NCI-H187 treated with DMSO at 0.1 percent for 48 hours (cell line): Measurements from ENCODE around the gene SP2.
"Not testable (repeated sequence)": the region's sequence is repeated elsewhere in the genome, so short reads cannot be mapped to it uniquely, and the experiment has no call there.

Experiments
- DNase-seq: peaks from one replicate; lab custom pipeline; 2025; lab: John Stamatoyannopoulos, UW

SP2 gene

GRCh38 chr17:47891545-47892088 lies 4.4 kb upstream of the SP2 start:
- DNase-seq, result no peak

- no peak for DNase-seq
Measured at GRCh38 chr17:47894498-47895346, 1.3 kb upstream of the SP2 start.

GRCh38 chr17:47895347-47895855 lies 635 bp upstream of the SP2 start:
- no peak for DNase-seq

- DNase-seq, result no peak
Measured at GRCh38 chr17:47896672-47897490, 845 bp downstream of the SP2 start.

- no peak for DNase-seq
Measured at GRCh38 chr17:47897561-47897960, 1.5 kb downstream of the SP2 start.

GRCh38 chr17:47898241-47898640 lies 2.2 kb downstream of the SP2 start:
- no peak for DNase-seq

GRCh38 chr17:47899643-47900042 lies 3.6 kb downstream of the SP2 start:
- DNase-seq, result no peak

- no peak for DNase-seq
Measured at GRCh38 chr17:47901423-47901822, 5.4 kb downstream of the SP2 start.

- DNase-seq, result no peak
Measured at GRCh38 chr17:47902039-47902744, 6.2 kb downstream of the SP2 start.

GRCh38 chr17:47905221-47905733 lies 9.2 kb downstream of the SP2 start:
- DNase-seq, result no peak

GRCh38 chr17:47906443-47906842 lies 10.4 kb downstream of the SP2 start:
- no peak for DNase-seq

- no peak for DNase-seq
Measured at GRCh38 chr17:47907932-47908562, 12.0 kb downstream of the SP2 start.

GRCh38 chr17:47913050-47913449 lies 17.0 kb downstream of the SP2 start:
- DNase-seq, result no peak

GRCh38 chr17:47914306-47914948 lies 18.4 kb downstream of the SP2 start:
- DNase-seq, result no peak

- no peak for DNase-seq
Measured at GRCh38 chr17:47915776-47916398, 19.9 kb downstream of the SP2 start.

- no peak for DNase-seq
Measured at GRCh38 chr17:47916489-47917208, 20.6 kb downstream of the SP2 start.

- DNase-seq, result no peak
Measured at GRCh38 chr17:47917581-47917980, 21.5 kb downstream of the SP2 start.

- no peak for DNase-seq
Measured at GRCh38 chr17:47918006-47918405, 22.0 kb downstream of the SP2 start.

- DNase-seq, result no peak
Measured at GRCh38 chr17:47918991-47919390, 23.0 kb downstream of the SP2 start.

GRCh38 chr17:47919889-47920288 lies 23.9 kb downstream of the SP2 start:
- DNase-seq, result not testable (repeated sequence)
